Nephron progenitor cell (in vitro differentiated cells): ENCODE results near the gene PPP3CB.

ENCODE experiments used
- DNase-seq: peaks from one replicate; pipeline ENCODE4 v3.0.0; 2021
- H3K27ac Mint-ChIP-seq: 2 replicates; pipeline ENCODE4 v1.8.0; 2021; ENCODE audit warnings: mild to moderate bottlenecking, moderate library complexity, mixed read lengths
- H3K27me3 Mint-ChIP-seq: 2 replicates; pipeline ENCODE4 v1.8.0; 2021; ENCODE audit warnings: mild to moderate bottlenecking, low read depth, mixed read lengths; ENCODE audit not compliant: poor library complexity
- H3K36me3 Mint-ChIP-seq: 2 replicates; pipeline ENCODE4 v1.8.0; 2021; ENCODE audit warnings: low read depth, mixed read lengths
- H3K4me1 Mint-ChIP-seq: 2 replicates; pipeline ENCODE4 v1.8.0; 2021; ENCODE audit warnings: mixed read lengths
- H3K4me3 Mint-ChIP-seq: 2 replicates; pipeline ENCODE4 v1.8.0; 2021; ENCODE audit warnings: mild to moderate bottlenecking, moderate library complexity, mixed read lengths
- H3K9me3 Mint-ChIP-seq: 2 replicates; pipeline ENCODE4 v1.8.0; 2021; ENCODE audit warnings: mild to moderate bottlenecking, moderate library complexity, mixed read lengths
- CTCF ChIP-seq: fragments of 200-600 bp; sonication (generic); IDR thresholded peaks from 2 replicates; pipeline ENCODE4 v1.5.0; 2021; ENCODE audit warnings: antibody characterized with exemption

The PPP3CB gene

DNA sequence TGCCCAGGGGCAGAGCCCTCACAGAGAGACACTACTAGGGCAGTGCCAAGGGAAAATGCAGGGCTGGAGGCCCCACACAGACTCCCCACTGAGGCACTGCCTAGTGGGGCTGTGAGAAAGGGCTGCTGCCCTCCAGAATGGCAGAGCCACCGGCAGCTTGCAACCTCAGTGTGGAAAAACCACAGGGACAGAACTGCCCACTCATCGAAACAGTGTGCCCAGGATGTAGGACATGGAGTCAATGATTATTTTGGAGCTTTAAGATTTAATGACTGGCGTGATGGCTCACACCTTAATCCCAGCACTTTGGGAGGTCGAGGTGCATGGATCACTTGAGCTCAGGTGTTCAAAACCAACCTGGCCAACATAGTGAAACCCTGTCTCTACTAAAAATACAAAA lies 34.9 kb downstream of the PPP3CB start:
- Mint-ChIP-seq H3K9me3 (no peaks in the 10 kb centered on the region), H3K36me3 (peaks cover 51% of the 10 kb centered on the region), H3K4me1 (no peaks in the 10 kb centered on the region), H3K4me3 (no peak overlapping the region), H3K27ac (no peak overlapping the region), H3K27me3 (no peaks in the 10 kb centered on the region)
- no peak for TF ChIP-seq CTCF
- no peak for DNase-seq

DNA sequence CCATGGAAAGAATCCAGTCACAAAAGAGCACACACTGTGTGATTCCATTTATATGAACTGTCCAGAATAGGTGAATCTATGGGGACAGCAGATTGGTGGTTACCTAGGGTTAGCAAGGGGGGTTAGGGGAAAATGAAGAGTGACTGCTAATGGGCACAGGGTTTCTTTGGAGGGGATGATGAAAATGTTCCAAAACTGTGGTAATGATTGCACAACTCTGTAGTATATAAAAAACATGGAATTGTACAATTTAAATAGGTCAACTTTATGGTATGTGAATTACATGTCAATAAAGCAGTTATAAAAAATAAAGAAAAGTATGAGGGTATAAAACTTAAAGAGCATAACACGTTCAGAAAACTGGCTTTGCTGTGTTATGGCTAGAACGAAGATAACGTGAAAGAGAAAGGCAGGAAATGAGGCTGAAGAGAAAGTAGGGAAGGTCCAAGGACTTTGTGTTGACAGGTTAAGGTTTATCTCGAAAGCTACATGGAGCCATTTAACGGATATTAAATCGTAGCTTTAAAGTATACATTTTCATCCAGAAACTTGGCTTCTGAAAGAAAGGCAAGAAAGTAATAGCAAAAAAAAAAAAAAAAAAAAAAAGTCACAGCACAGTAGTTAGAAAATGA lies 36.0 kb downstream of the PPP3CB start:
- peaks cover 53% of the 10 kb centered on the region for H3K36me3 Mint-ChIP-seq
- DNase-seq = no peak
- no peaks in the 10 kb centered on the region for H3K9me3 Mint-ChIP-seq
- no peak for TF ChIP-seq CTCF
- H3K27ac Mint-ChIP-seq = no peak overlapping the region
- no peaks in the 10 kb centered on the region for H3K27me3 Mint-ChIP-seq
- H3K4me1 Mint-ChIP-seq = no peaks in the 10 kb centered on the region
- no peak overlapping the region for H3K4me3 Mint-ChIP-seq

DNA sequence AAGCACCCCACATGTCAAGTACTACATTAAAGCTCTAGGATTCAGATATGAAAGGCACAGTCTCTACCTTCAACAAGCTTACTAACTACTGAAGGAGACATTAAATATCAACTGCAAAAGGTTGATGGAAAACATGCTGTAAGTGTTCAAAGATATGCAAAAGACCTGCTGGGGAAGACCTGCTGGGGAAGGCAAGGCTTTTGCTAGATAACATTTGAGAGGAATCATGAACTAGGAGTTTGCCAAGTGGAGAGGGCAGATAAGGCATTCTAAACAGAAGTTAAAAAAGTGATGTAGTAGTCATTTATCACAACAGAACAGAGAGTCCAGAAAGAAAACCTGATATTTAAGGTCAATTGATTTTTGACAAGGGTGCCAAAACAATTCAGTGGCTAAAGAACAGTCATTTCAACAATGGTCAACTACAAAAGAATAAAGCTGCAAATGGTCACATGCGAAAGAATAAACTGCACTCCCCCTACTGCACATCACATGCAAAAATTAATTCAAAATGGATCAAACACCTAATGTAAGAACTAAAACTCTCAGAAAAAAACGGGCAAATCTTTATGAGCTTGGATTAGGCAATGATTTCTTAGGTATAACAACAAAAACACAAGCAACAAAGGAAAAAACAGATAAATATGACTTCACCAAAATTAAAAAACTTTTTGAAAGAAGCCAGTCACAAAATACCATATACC lies 39.5 kb downstream of the PPP3CB start:
- DNase-seq = no peak
- Mint-ChIP-seq H3K9me3 (no peaks in the 10 kb centered on the region), H3K27me3 (no peaks in the 10 kb centered on the region), H3K36me3 (peaks cover 53% of the 10 kb centered on the region), H3K27ac (no peak overlapping the region), H3K4me3 (no peak overlapping the region), H3K4me1 (no peaks in the 10 kb centered on the region)
- no peak for TF ChIP-seq CTCF

- Mint-ChIP-seq H3K4me3 (no peak overlapping the region), H3K4me1 (no peaks in the 10 kb centered on the region), H3K27me3 (peaks cover 4% of the 10 kb centered on the region), H3K9me3 (no peaks in the 10 kb centered on the region), H3K36me3 (peaks cover 35% of the 10 kb centered on the region), H3K27ac (no peak overlapping the region)
- no peak for TF ChIP-seq CTCF
- no peak for DNase-seq
Observed at GRCh38 chr10:73449113-73449512, 46.7 kb downstream of the PPP3CB start.

DNA sequence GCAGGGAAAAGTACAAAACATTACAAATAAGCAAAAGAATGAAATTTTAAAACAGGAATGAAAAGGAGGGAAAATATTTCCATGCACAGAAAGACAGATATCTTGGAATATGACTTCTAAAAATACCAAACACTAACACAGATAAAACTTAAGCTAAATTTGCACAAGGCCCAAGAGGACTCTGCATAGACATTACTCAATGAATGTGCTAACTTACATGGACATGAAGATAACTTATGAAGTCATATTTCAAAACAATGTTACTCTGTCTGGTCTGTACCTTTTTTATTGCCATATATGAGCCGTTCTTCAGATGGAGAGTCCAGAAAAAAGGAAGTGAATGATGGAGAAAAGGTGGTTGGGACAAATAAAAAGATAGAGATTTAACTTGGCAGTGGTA lies 47.4 kb downstream of the PPP3CB start:
- Mint-ChIP-seq H3K9me3 (no peaks in the 10 kb centered on the region), H3K27me3 (peaks cover 4% of the 10 kb centered on the region), H3K36me3 (peaks cover 29% of the 10 kb centered on the region), H3K4me1 (no peaks in the 10 kb centered on the region), H3K4me3 (no peak overlapping the region), H3K27ac (no peak overlapping the region)
- no peak for DNase-seq
- TF ChIP-seq CTCF = no peak

DNA sequence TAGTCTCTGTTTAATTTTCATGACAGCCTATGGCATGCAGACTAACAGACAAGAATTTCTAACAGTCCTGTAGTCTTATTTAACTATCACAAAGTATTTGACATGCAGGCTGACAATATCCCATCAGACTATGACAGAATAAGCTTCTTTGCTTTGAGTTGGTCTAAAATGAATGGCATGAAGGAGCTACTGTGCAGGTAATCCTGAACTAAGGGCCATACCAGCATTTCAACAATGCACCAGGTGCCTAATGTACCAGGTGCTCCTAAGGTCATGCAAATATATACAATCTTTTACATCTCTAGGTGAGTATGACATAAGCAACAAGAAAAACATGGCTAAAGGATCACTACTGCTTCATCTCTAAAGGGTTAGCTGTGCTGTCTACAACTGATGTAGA lies 48.9 kb downstream of the PPP3CB start:
- no peak for DNase-seq
- no peaks in the 10 kb centered on the region for H3K9me3 Mint-ChIP-seq

More for the DNA sequence above, 48.9 kb downstream of the PPP3CB start:
- no peak for TF ChIP-seq CTCF
- Mint-ChIP-seq H3K4me3 (no peak overlapping the region), H3K36me3 (peaks cover 18% of the 10 kb centered on the region), H3K27ac (no peak overlapping the region), H3K4me1 (no peaks in the 10 kb centered on the region), H3K27me3 (peaks cover 4% of the 10 kb centered on the region)
